ES-I3 (cell line): Measurements from ENCODE around the gene FKRP.

ENCODE experiments used
- H3K36me3 ChIP-seq: 2 replicates; pipeline ENCODE4 v1.6.1; 2013; ENCODE audit warnings: mild to moderate bottlenecking, low read length, control low read depth, moderate library complexity; ENCODE audit not compliant: insufficient read depth
- H3K4me1 ChIP-seq: 2 replicates; pipeline ENCODE4 v1.6.1; 2013; ENCODE audit warnings: mild to moderate bottlenecking, control low read depth, low read length; ENCODE audit not compliant: insufficient read depth
- H3K9ac ChIP-seq: 2 replicates; pipeline ENCODE4 v1.6.1; 2013; ENCODE audit warnings: low read depth, mild to moderate bottlenecking, low read length, moderate library complexity
- H3K9me3 ChIP-seq: 2 replicates; pipeline ENCODE4 v1.6.1; 2013; ENCODE audit warnings: mild to moderate bottlenecking, low read length, moderate library complexity; ENCODE audit not compliant: control insufficient read depth, insufficient read depth

FKRP gene

DNA sequence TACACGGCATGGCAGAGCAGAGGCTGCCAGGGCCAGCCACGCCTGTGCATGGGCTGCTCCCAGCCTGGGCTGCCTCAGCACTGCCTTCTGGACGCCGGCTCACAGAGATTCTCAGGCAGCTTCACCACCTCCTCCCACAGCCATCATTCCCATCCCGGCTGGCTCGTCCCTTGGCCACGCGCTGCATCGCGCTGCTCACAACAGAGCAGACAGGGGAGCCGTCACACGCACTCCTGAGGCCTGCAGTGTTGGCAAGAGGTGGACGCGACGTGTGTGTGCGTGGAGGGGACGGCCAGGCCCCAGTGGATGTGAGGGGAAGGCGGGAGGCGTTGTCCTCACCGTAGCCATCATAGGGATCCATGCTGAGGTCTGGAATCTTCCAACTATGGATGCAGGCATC is 21.4 kb upstream of the FKRP start:
- Histone ChIP-seq H3K9me3 (no peaks in the 10 kb centered on the region), H3K9ac (no peak overlapping the region), H3K36me3 (peaks cover 12% of the 10 kb centered on the region), H3K4me1 (peaks cover 5% of the 10 kb centered on the region; the same call in 1 of the 2 replicates)

DNA sequence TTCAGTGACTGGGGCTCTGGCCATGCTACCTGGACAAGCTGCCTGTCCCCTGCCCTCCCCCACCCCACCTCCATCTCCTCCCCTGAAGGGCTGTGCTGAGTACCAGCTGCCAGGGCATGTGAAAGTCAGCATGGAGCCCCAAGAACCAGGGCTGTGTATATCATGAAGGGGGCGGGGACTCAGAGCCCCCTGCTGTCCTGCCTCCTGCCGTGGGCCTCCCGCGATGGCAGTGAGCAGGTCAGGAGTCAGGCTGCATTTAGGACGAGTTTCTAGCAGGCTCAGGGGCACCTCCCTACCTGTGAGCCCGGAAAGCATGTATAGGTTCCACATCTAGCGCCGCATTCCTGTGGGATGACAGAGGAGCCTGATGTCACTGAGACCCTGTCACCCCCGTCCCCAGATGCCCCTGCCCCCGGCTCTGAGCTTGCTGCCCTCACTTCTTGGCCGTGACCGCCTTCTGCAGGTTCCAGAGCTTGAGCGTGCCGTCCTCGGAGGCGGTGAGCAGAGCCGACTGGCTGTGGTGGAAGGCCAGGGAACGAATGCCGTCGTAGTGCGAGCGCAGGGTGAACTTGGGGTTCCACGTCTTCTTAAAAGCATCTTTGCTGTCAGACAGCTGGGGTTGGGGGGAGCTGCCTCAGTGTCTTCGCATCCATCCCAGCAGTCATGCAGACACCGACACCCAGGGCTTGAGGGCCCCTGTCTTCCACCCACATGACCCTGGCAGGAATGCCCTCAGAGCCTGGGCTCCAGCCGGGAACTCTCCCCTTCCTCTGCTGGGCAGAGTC is 20.6 kb upstream of the FKRP start:
- Histone ChIP-seq H3K4me1 (peaks cover 5% of the 10 kb centered on the region; the same call in 1 of the 2 replicates), H3K9ac (no peak overlapping the region), H3K9me3 (no peaks in the 10 kb centered on the region), H3K36me3 (peaks cover 12% of the 10 kb centered on the region)

GRCh38 chr19:46725859-46726393 is 19.9 kb upstream of the FKRP start:
- Histone ChIP-seq H3K36me3 (peaks cover 12% of the 10 kb centered on the region), H3K9ac (no peak overlapping the region), H3K4me1 (peaks cover 5% of the 10 kb centered on the region; the same call in 1 of the 2 replicates), H3K9me3 (no peaks in the 10 kb centered on the region)

- Histone ChIP-seq H3K36me3 (peaks cover 12% of the 10 kb centered on the region), H3K9ac (no peak overlapping the region), H3K4me1 (peaks cover 8% of the 10 kb centered on the region), H3K9me3 (no peaks in the 10 kb centered on the region)
Measured at GRCh38 chr19:46726551-46726950, 19.3 kb upstream of the FKRP start.

DNA sequence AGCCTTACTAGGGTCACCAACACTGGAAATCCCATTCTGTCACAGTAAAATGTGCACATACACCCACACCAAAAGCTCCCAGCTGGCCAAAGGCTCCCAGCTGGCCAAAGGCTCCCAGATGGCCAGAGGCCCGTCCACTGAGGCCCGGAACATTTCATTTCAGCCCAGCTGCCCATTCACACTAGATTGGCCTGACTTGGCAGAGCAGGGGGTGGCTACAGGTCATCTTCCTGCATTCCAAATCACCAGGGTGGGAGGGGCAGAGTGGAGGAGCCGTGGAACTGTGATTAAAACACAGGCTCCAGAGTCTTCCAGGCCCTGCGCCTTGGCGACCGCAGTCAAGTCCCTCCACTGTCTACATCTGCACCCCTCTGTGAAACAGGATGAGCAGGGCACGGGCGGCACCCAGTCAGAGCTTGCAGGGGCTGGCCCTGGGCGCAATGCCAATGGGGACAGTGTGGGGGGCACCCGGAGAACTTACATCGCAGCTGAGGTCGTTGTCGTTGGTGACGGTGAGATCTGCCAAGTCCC is 18.8 kb upstream of the FKRP start:
- H3K9me3 ChIP-seq, result no peaks in the 10 kb centered on the region
- peaks cover 8% of the 10 kb centered on the region for H3K4me1 ChIP-seq
- no peak overlapping the region for H3K9ac ChIP-seq
- peaks cover 9% of the 10 kb centered on the region for H3K36me3 ChIP-seq

DNA sequence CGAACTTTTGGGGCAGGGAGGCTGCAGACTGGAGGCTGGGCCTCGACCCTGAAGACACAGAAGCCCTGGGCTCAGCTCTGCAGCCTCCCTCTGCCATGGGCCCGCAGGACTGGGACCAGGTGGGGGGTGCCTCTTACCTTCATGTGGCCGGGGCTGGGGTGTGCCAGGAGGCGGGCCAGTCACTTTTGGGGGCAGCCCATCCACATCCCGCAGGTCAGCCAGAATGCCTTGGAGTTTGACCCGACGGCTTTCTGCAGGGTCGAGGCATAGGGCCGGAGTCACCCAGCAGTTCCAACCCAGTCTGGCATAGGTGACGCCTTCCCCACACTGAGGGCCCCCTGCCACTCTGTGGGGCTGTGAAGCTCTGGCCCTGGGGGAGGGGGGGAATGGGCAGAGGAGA is 18.1 kb upstream of the FKRP start:
- H3K9ac ChIP-seq, result no peak overlapping the region
- H3K9me3 ChIP-seq, result no peaks in the 10 kb centered on the region
- peaks cover 8% of the 10 kb centered on the region for H3K4me1 ChIP-seq
- peaks cover 8% of the 10 kb centered on the region for H3K36me3 ChIP-seq

- Histone ChIP-seq H3K9me3 (no peaks in the 10 kb centered on the region), H3K9ac (no peak overlapping the region), H3K36me3 (peaks cover 11% of the 10 kb centered on the region), H3K4me1 (peaks cover 8% of the 10 kb centered on the region)
Measured at GRCh38 chr19:46728208-46728607, 17.6 kb upstream of the FKRP start.

GRCh38 chr19:46728693-46729339 is 17.0 kb upstream of the FKRP start:
- H3K9me3 ChIP-seq, result no peaks in the 10 kb centered on the region
- H3K4me1 ChIP-seq, result peaks cover 8% of the 10 kb centered on the region
- H3K36me3 ChIP-seq, result peaks cover 11% of the 10 kb centered on the region
- H3K9ac ChIP-seq, result no peak overlapping the region

DNA sequence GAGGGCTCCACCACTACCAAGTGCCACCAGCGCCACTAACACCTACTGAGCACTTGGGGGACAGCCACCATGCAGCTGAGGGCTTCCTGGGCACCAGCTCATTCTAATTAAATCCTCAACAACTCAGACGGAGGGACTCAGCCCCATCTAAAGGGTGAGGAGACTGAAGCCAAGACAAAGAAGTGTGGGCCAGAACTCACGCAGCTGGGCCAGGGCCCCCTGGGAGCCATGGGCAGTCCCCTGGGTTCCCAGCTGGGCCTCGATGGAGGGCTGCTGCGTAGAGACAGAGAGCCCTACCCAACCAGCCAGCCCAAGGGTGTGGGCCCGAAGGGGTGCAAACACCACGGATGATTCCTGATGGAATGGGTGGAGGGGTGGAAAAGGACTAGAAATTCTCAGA is 16.2 kb upstream of the FKRP start:
- Histone ChIP-seq H3K4me1 (peaks cover 8% of the 10 kb centered on the region), H3K9ac (no peak overlapping the region), H3K9me3 (no peaks in the 10 kb centered on the region), H3K36me3 (peaks cover 11% of the 10 kb centered on the region)

DNA sequence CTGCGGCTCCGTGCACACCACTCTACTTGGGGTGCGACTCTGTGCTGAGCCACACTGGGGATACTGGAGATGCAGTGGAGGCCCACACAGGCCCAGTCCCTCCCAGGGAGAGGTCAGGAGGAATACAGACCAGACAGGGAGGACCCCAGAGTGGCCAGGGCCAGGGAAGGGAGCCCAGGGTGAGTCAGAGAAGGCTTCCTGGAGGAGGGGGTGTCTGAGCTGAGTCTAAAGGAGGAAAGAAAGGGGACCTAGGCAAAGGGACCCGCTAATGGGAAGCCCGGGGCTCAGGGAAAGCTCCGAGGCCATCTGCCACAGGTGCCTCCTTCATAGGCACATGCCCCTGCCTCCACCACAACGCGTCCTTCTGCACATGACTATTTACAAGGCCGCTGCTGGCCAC is 15.7 kb upstream of the FKRP start:
- Histone ChIP-seq H3K4me1 (peaks cover 8% of the 10 kb centered on the region), H3K9ac (no peak overlapping the region), H3K36me3 (peaks cover 11% of the 10 kb centered on the region), H3K9me3 (no peaks in the 10 kb centered on the region)

DNA sequence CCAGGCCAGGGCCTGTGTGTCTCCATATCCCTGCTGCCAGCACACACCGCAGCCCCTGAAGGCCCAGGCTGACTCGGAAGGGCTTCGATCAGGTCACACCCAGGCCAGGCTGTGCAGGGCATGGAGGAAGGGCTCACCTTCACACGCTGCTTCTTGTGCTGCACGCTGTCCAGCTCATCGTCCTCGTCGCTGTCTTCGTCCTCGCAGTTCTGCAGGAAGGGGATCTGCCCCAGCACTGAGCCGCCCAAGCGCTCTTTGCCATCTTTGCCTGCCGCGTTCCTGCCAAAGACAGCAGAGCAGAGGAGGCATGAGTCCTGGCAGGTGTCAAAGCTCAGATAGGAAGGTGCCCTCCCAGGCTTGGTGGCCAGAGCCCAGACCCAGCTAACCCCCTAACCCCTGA is 15.3 kb upstream of the FKRP start:
- Histone ChIP-seq H3K4me1 (peaks cover 8% of the 10 kb centered on the region), H3K9me3 (no peaks in the 10 kb centered on the region), H3K36me3 (peaks cover 11% of the 10 kb centered on the region), H3K9ac (no peak overlapping the region)

- Histone ChIP-seq H3K36me3 (peaks cover 11% of the 10 kb centered on the region), H3K4me1 (peaks cover 8% of the 10 kb centered on the region), H3K9me3 (no peaks in the 10 kb centered on the region), H3K9ac (no peak overlapping the region)
Measured at GRCh38 chr19:46731007-46731501, 14.8 kb upstream of the FKRP start.

GRCh38 chr19:46731584-46731983 is 14.3 kb upstream of the FKRP start:
- Histone ChIP-seq H3K9ac (no peak overlapping the region), H3K9me3 (no peaks in the 10 kb centered on the region), H3K36me3 (peaks cover 10% of the 10 kb centered on the region), H3K4me1 (peaks cover 6% of the 10 kb centered on the region)

DNA sequence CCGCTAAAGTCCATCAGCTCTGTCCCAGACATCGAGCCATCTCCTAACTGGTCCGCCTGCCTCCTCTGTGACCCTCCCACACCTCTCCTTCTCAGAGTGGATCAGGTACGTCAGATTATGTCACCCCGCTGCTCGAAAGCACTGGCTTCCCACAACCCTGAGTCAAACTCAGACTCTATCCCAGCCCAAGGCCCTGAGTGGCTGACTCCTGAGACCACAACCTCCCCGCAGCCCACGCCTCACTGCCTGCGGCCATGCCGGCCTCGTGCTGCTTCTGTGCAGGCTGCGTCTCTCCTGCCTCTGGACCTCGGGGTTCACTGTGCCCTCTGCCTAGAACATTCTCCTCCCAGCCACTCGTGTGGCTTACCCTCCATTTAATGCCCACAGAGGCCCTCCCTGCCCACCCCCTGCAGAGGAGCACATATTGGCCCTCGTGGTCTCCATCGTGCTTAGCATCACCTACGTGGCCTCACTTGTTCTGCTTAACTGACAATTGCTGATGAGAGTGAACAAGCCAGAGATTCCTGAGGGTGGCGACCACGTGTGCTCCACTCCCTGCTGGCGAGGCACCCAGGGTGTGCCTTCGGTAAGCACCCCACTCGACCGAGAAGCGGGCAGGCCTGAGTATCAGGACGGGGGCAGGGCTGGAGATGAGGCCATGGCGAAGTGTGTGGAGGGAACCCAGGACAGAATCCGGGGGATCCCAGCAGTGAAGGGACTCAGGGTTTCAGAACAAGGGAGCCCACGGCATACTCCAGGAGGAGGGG is 13.5 kb upstream of the FKRP start:
- no peak overlapping the region for H3K9ac ChIP-seq
- H3K36me3 ChIP-seq, result peaks cover 6% of the 10 kb centered on the region
- no peaks in the 10 kb centered on the region for H3K9me3 ChIP-seq
- peaks cover 3% of the 10 kb centered on the region; the same call in 1 of the 2 replicates for H3K4me1 ChIP-seq
